KMS-11 (cell line): ENCODE data around the gene BST1.
A peak's percentile ranks its signal among the peaks of the same experiment; 100 is the strongest.

Experiments
- H2AFZ ChIP-seq: fragments of 200-600 bp; sonication (generic); 2 replicates; pipeline ENCODE4 v1.6.1; 2016; ENCODE audit warnings: antibody characterized with exemption, mixed run types, low read depth
- H3K27ac ChIP-seq: fragments of 200-600 bp; sonication (generic); 2 replicates; pipeline ENCODE4 v1.6.1; 2016; ENCODE audit warnings: mild to moderate bottlenecking, mixed run types
- H3K27me3 ChIP-seq: fragments of 200-600 bp; sonication (generic); 2 replicates; pipeline ENCODE4 v1.6.1; 2017; ENCODE audit warnings: mild to moderate bottlenecking, low read depth, mixed run types, moderate library complexity; ENCODE audit not compliant: insufficient read depth
- H3K36me3 ChIP-seq: fragments of 200-600 bp; sonication (generic); 2 replicates; pipeline ENCODE4 v1.6.1; 2017; ENCODE audit warnings: mild to moderate bottlenecking, mixed run types; ENCODE audit not compliant: insufficient read depth
- H3K4me1 ChIP-seq: fragments of 200-600 bp; sonication (generic); 2 replicates; pipeline ENCODE4 v1.6.1; 2016; ENCODE audit warnings: mild to moderate bottlenecking, low read depth, mixed run types; ENCODE audit not compliant: poor library complexity, severe bottlenecking
- H3K4me2 ChIP-seq: fragments of 200-600 bp; sonication (generic); 2 replicates; pipeline ENCODE4 v1.7.0; 2016; ENCODE audit warnings: mild to moderate bottlenecking, mixed run types
- H3K4me3 ChIP-seq: fragments of 200-600 bp; sonication (generic); IDR thresholded peaks from 2 replicates; pipeline ENCODE4 v1.6.1; 2017; ENCODE audit warnings: low read depth, low read length, mixed read lengths; ENCODE audit not compliant: insufficient read depth
- H3K79me2 ChIP-seq: fragments of 200-600 bp; sonication (generic); 2 replicates; pipeline ENCODE4 v1.6.1; 2016; ENCODE audit warnings: low read depth, mixed run types; ENCODE audit not compliant: insufficient read depth
- H3K9ac ChIP-seq: fragments of 200-600 bp; sonication (generic); 2 replicates; pipeline ENCODE4 v1.6.1; 2016; ENCODE audit warnings: mild to moderate bottlenecking, mixed run types
- H4K20me1 ChIP-seq: fragments of 200-600 bp; sonication (generic); 2 replicates; pipeline ENCODE4 v1.6.1; 2016; ENCODE audit warnings: mild to moderate bottlenecking, mixed run types; ENCODE audit not compliant: insufficient read depth
- TF ChIP-seq, protein P1 (sequence below): fragments of 200-600 bp; sonication (generic); conservative IDR thresholded peaks from 2 replicates; pipeline ENCODE4 v1.6.1; 2017; ENCODE audit warnings: low read depth, mild to moderate bottlenecking, antibody characterized with exemption, low read length, moderate library complexity, mixed read lengths

The BST1 gene

DNA sequence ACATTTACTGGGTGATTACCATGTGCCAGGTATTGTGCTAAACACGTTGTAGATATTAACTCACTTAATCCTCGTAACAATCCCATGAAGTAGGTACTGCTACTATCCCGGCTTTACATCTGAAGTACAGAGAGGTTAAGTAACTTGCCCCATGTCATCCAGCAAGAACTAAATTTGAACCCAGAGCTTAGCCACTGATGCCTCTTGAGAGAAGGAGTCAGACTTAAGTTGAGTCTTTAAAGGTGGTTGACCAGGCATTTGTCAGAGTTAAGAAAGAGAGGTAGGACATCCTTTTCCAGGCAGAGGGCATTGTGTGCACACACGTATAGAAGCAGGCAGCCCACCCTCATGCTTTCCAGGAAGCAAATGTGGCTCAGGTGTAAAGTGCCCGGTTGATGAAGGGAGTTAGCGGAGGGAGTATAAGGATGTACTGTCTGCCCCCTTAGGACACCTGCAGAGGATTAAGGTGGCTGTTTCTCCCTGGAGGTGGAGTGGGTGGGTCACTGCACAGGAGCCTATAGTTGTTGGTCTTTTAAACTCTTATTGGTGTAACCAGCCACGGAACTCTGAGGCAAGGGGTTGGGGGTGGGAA is 74.9 kb downstream of the BST1 start:
- Histone ChIP-seq H3K9ac (no peak overlapping the region), H3K27me3 (peaks cover 3% of the 10 kb centered on the region; the same call in 1 of the 2 replicates), H3K36me3 (no peaks in the 10 kb centered on the region), H3K4me3 (no peak overlapping the region), H3K79me2 (no peaks in the 10 kb centered on the region), H4K20me1 (no peaks in the 10 kb centered on the region), H3K4me2 (peak overlapping the region; percentile 36), H2AFZ (no peak overlapping the region; the same call in 1 of the 2 replicates), H3K4me1 (peaks cover 48% of the 10 kb centered on the region), H3K27ac (no peak overlapping the region)
- TF ChIP-seq, protein P1, sequence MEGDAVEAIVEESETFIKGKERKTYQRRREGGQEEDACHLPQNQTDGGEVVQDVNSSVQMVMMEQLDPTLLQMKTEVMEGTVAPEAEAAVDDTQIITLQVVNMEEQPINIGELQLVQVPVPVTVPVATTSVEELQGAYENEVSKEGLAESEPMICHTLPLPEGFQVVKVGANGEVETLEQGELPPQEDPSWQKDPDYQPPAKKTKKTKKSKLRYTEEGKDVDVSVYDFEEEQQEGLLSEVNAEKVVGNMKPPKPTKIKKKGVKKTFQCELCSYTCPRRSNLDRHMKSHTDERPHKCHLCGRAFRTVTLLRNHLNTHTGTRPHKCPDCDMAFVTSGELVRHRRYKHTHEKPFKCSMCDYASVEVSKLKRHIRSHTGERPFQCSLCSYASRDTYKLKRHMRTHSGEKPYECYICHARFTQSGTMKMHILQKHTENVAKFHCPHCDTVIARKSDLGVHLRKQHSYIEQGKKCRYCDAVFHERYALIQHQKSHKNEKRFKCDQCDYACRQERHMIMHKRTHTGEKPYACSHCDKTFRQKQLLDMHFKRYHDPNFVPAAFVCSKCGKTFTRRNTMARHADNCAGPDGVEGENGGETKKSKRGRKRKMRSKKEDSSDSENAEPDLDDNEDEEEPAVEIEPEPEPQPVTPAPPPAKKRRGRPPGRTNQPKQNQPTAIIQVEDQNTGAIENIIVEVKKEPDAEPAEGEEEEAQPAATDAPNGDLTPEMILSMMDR = no peak

DNA sequence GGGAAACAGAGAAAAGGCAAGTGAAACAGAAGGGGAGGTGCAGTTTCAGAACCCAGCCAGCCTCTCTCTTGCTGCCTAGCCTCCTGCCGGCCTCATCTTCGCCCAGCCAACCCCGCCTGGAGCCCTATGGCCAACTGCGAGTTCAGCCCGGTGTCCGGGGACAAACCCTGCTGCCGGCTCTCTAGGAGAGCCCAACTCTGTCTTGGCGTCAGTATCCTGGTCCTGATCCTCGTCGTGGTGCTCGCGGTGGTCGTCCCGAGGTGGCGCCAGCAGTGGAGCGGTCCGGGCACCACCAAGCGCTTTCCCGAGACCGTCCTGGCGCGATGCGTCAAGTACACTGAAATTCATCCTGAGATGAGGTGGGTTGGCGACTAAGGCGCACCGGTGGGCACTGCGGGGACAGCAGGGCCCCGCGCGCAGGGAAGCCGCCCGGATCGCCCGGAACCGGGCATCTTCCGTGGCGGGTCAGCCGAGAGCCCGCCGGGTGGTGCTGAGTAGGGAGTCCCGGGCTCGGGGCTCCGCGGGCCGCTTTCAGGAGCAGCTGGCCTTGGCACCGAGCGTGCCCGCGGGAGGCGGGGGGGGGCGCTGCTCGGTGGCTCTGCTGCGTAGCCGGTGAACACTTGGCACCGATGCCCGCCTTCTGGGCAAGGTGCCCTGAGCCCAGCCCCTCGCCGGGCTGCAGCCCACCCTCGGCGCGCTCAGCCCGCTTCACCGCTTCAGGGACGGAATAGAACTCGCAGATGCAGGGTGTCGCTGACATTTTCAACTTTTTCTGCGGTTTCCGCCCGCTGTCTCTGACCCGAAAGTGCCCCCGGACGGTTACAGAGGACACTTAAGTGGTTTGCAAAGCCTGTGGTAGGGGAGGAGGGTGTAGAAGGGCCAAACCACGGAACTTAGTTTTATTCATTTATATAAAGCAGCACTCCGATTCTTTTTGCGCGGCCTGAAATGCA is 75.7 kb downstream of the BST1 start, which contains the start of gene CD38:
Gene CD38, plus strand, starts transcription at position 40 of the 953 bp plus-strand sequence. Its CDS starts 87 bp downstream, at position 127.
- Histone ChIP-seq H2AFZ (peak within 1 kb of the TSS; percentile 44), H4K20me1 (no peaks in the 10 kb centered on the region), H3K79me2 (no peaks in the 10 kb centered on the region), H3K4me2 (peak within 1 kb of the TSS; percentile 99), H3K4me3 (peak within 1 kb of the TSS; percentile 32), H3K9ac (no peak within 1 kb of the TSS; the same call in 1 of the 2 replicates), H3K27ac (no peak within 1 kb of the TSS), H3K4me1 (peaks cover 45% of the 10 kb centered on the region), H3K36me3 (no peaks in the 10 kb centered on the region), H3K27me3 (peaks cover 3% of the 10 kb centered on the region; the same call in 1 of the 2 replicates)
- TF ChIP-seq, protein P1 = no peak

GRCh38 chr4:15779306-15779705 is 76.4 kb downstream of the BST1 start:
- H2AFZ ChIP-seq = no peak overlapping the region
- H3K27me3 ChIP-seq = peaks cover 3% of the 10 kb centered on the region; the same call in 1 of the 2 replicates
- H3K79me2 ChIP-seq = no peaks in the 10 kb centered on the region
- peaks cover 45% of the 10 kb centered on the region for H3K4me1 ChIP-seq
- no peaks in the 10 kb centered on the region for H3K36me3 ChIP-seq
- no peak overlapping the region for H3K27ac ChIP-seq
- peak overlapping the region; percentile 32 for H3K4me3 ChIP-seq
- no peaks in the 10 kb centered on the region for H4K20me1 ChIP-seq
- TF ChIP-seq, protein P1 = no peak
- H3K4me2 ChIP-seq = peak overlapping the region; percentile 99
- H3K9ac ChIP-seq = no peak overlapping the region; the same call in 1 of the 2 replicates

DNA sequence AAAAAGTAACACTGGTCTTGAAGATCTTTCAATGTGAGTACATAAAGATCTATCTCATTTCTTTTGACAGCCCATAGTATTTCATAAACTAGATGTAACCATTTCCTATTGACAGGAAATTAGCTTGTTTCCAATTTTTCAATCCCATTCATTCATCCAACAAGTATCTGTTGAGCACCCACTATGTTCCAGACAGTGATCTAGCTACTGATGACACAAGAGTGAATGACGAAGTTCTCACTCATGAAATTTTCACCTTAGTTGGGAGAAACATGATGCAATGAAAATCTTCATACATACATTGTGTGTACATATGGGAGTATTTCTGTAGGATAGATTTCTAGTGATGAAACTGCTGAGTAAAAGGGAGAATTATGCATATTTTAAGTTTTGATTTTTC is 76.9 kb downstream of the BST1 start:
- Histone ChIP-seq H3K79me2 (no peaks in the 10 kb centered on the region), H3K4me1 (peaks cover 45% of the 10 kb centered on the region), H3K27ac (no peak overlapping the region), H3K27me3 (peaks cover 3% of the 10 kb centered on the region; the same call in 1 of the 2 replicates), H3K36me3 (no peaks in the 10 kb centered on the region), H3K4me2 (peak overlapping the region; percentile 99), H4K20me1 (no peaks in the 10 kb centered on the region), H3K9ac (no peak overlapping the region), H2AFZ (no peak overlapping the region), H3K4me3 (no peak overlapping the region)
- TF ChIP-seq, protein P1 = no peak
